ENCODE measurements around the gene GRID1. TPM values are rescaled to one million over a fixed set of nuclear protein-coding genes. Genes with fewer than 3 reads are reported as not detected.

Gene GRID1
- total RNA-seq, 1 experiment from 2014 or later: 5.6 TPM

DNA sequence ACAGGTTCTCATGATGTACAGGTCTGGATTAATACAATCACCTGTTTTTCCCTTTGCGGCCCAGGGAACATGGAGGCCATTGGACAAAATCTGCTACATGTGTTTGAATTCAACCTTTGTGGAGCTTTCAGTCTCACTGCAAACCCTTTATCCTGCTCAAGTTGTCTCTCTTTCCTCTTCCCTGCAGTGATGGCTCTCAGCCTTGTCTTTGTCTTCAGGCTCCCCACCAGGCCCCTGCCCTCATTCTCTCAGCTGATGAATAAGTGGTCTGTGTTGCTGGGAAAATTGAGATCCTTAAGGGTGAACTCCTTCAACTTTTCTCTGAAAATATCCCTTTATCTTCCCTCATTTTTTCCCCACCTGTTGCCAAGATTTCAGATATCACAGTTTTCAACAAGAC is 791.2 kb downstream of the GRID1 start:
- no peak overlapping the region for H2AFZ ChIP-seq (ENCODE audit: low read depth, low read length, poor library complexity, severe bottlenecking)
- ATAC-seq (no peak), DNase-seq (ENCODE audit: low read depth, low spot score) (no peak)
- no peaks in the 10 kb centered on the region for H3K9me3 ChIP-seq (ENCODE audit: control insufficient read depth in 1 of 2, insufficient read depth in 1 of 2, low read depth in 1 of 2, low read length in 2 of 2)
- ChIA-PET RAD21 (ENCODE audit: low non-redundant PET in 1 of 2, low total read pairs in 2 of 2, uncharacterized antibody in 2 of 2, unreplicated experiment in 2 of 2) (no interaction called here), CTCF (no interaction called here), POLR2A (no interaction called here)
- no peaks in the 10 kb centered on the region; the same call in 1 of the 2 replicates for H3K27me3 ChIP-seq (ENCODE audit: insufficient read depth, low read length)
- no peak overlapping the region for H3K4me3 ChIP-seq (replicated peaks in 1 of 2; ENCODE audit: low read depth in 1 of 2, low read length in 2 of 2)
- no peak overlapping the region for H3K4me2 ChIP-seq (ENCODE audit: low read length)
- no peaks in the 10 kb centered on the region for H3K36me3 ChIP-seq (ENCODE audit: control insufficient read depth in 1 of 2, insufficient read depth in 2 of 2, low read length in 2 of 2)
- no peak overlapping the region for H3K9ac ChIP-seq (ENCODE audit: low read length)
- H3K27ac ChIP-seq (ENCODE audit: low read depth, low read length): no peak overlapping the region
- no peaks in the 10 kb centered on the region for H3K9me2 ChIP-seq (ENCODE audit: insufficient read depth)
- no peaks in the 10 kb centered on the region for H4K20me1 ChIP-seq (ENCODE audit: insufficient read depth)
- no peak for TF ChIP-seq EZH2phosphoT487 (IDR thresholded peaks at IDR 0.05; ENCODE audit: borderline replicate concordance)
- no peak for TF ChIP-seq SP1 (IDR thresholded peaks at IDR 0.05; ENCODE audit: low read depth)
- no peak for TF ChIP-seq YY1 (IDR thresholded peaks at IDR 0.05; ENCODE audit: extremely low read depth, insufficient replicate concordance, low read depth, low read length)
- no peak for TF ChIP-seq TCF7L2 (IDR thresholded peaks at IDR 0.05; ENCODE audit: borderline replicate concordance, extremely low read depth, insufficient read depth, insufficient read length)
- TF ChIP-seq, protein P1, sequence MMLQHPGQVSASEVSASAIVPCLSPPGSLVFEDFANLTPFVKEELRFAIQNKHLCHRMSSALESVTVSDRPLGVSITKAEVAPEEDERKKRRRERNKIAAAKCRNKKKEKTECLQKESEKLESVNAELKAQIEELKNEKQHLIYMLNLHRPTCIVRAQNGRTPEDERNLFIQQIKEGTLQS (IDR thresholded peaks at IDR 0.05): no peak
- TF ChIP-seq, protein P2, sequence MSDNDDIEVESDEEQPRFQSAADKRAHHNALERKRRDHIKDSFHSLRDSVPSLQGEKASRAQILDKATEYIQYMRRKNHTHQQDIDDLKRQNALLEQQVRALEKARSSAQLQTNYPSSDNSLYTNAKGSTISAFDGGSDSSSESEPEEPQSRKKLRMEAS (IDR thresholded peaks at IDR 0.05): no peak
- no peak for TF ChIP-seq CEBPB (IDR thresholded peaks at IDR 0.05; ENCODE audit: low read depth)
- no peak for TF ChIP-seq SIN3A (IDR thresholded peaks at IDR 0.05; ENCODE audit: low read depth)
- no peak for TF ChIP-seq ZFX (IDR thresholded peaks at IDR 0.05)
- TF ChIP-seq, protein P3, sequence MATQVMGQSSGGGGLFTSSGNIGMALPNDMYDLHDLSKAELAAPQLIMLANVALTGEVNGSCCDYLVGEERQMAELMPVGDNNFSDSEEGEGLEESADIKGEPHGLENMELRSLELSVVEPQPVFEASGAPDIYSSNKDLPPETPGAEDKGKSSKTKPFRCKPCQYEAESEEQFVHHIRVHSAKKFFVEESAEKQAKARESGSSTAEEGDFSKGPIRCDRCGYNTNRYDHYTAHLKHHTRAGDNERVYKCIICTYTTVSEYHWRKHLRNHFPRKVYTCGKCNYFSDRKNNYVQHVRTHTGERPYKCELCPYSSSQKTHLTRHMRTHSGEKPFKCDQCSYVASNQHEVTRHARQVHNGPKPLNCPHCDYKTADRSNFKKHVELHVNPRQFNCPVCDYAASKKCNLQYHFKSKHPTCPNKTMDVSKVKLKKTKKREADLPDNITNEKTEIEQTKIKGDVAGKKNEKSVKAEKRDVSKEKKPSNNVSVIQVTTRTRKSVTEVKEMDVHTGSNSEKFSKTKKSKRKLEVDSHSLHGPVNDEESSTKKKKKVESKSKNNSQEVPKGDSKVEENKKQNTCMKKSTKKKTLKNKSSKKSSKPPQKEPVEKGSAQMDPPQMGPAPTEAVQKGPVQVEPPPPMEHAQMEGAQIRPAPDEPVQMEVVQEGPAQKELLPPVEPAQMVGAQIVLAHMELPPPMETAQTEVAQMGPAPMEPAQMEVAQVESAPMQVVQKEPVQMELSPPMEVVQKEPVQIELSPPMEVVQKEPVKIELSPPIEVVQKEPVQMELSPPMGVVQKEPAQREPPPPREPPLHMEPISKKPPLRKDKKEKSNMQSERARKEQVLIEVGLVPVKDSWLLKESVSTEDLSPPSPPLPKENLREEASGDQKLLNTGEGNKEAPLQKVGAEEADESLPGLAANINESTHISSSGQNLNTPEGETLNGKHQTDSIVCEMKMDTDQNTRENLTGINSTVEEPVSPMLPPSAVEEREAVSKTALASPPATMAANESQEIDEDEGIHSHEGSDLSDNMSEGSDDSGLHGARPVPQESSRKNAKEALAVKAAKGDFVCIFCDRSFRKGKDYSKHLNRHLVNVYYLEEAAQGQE (IDR thresholded peaks at IDR 0.05; ENCODE audit: low read depth): no peak
- no peak for TF ChIP-seq SRF (IDR thresholded peaks at IDR 0.05; ENCODE audit: low read depth)
- no peak for TF ChIP-seq CBX3 (IDR thresholded peaks at IDR 0.05; ENCODE audit: low read depth)
- TF ChIP-seq JUND (IDR thresholded peaks at IDR 0.05): no peak
- TF ChIP-seq ZNF274 (IDR thresholded peaks at IDR 0.05; ENCODE audit: low read depth, low read length): no peak
- H3K4me1 ChIP-seq (ENCODE audit: control insufficient read depth in 1 of 2, insufficient read depth in 2 of 2, low read length in 2 of 2): no peaks in the 10 kb centered on the region
- no TSS peak for BruUV-seq (replicated peaks)
- no peaks in the 10 kb centered on the region for H3K79me2 ChIP-seq (ENCODE audit: insufficient read depth, low read length)
- intact Hi-C loops (cut with micrococcal nuclease): no loop called here

All from HCT116 (cell line).